Measurements from ENCODE around the gene MYL6B. TPM values are rescaled to one million over a fixed set of nuclear protein-coding genes. Genes with fewer than 3 reads are reported as not detected.

MYL6B gene
- polyA plus RNA-seq, 2 of the 4 experiments (the other 2 are of a cell fraction), result 67.0 to 83.9 TPM

DNA sequence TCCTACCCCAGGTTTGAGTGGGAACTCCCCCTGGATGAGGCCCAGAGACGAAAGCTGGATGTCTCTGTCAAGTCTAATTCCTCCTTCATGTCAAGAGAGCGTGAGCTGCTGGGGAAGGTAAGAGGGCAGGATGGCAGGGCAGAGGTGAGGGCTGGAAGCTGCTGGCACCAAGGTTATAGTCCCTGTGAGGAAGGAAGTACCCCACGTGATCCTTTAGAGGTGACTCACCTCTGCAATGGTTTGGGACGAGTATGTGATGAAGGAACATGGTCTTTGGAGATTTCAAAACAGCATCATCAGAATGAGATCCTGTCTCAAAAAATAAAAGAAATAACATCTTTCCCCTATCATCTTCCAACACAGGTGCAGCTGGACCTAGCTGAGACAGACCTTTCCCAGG is 9.2 kb upstream of the MYL6B start (continued):
- TF ChIP-seq PHF8 (IDR thresholded peaks at IDR 0.05; ENCODE audit: borderline replicate concordance, low read depth) (no peak), NR3C1 (IDR thresholded peaks at IDR 0.05) (no peak), RCOR1 (IDR thresholded peaks at IDR 0.05; ENCODE audit: low read depth, low read length) (no peak), JUN (IDR thresholded peaks at IDR 0.05) (no peak)

DNA sequence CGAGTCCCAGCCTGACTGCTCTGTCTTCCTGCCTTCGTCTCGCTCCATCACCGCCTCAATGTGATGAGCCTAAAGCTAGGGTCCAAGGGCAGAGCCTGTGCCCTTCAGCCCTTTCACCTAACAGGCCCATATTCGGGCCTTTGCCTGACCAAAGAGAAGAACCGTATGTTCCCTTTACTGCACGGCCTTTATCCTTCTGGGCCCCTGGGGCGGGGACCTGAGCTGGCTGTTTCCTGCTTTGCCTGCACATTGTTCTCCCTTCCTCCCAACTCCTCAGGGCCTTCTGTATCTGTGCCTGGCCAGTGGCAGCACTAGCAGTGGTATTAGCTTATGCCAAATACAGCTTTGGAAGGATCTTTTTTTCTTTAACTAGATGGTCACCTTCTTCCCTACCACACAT is 8.5 kb upstream of the MYL6B start:
- POLR2A ChIA-PET, result interaction anchor here (1.5 kb wide), 1 partner anchor 16 kb away, joined by 7 read pairs; the partner anchor contains the start of gene ESYT1
- Histone ChIP-seq H3K9me3 (no peaks in the 10 kb centered on the region), H3K4me3 (no peak overlapping the region), H3K4me1 (no peaks in the 10 kb centered on the region), H3K4me2 (no peak overlapping the region), H3K27ac (no peak overlapping the region)
- ATAC-seq (no peak), DNase-seq (ENCODE audit: low read depth in 1 of 2, low spot score in 1 of 2) (no peak), FAIRE-seq (no peak)
- TF ChIP-seq ZNF302 (CRISPR knock-in tag; IDR thresholded peaks at IDR 0.05) (no peak), EHMT2 (IDR thresholded peaks at IDR 0.05; ENCODE audit: low read depth) (no peak), SREBF2 (IDR thresholded peaks at IDR 0.05) (no peak), HES2 (IDR thresholded peaks at IDR 0.05) (no peak), ELK1 (IDR thresholded peaks at IDR 0.05; ENCODE audit: low read depth, low read length) (no peak), PHF8 (IDR thresholded peaks at IDR 0.05; ENCODE audit: borderline replicate concordance, low read depth) (no peak)
- TF ChIP-seq, protein P1, sequence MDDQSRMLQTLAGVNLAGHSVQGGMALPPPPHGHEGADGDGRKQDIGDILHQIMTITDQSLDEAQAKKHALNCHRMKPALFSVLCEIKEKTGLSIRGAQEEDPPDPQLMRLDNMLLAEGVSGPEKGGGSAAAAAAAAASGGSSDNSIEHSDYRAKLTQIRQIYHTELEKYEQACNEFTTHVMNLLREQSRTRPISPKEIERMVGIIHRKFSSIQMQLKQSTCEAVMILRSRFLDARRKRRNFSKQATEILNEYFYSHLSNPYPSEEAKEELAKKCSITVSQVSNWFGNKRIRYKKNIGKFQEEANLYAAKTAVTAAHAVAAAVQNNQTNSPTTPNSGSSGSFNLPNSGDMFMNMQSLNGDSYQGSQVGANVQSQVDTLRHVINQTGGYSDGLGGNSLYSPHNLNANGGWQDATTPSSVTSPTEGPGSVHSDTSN (IDR thresholded peaks at IDR 0.05), result no peak
- 90% methylated on average over 8 of the region's 8 CpGs for WGBS (ENCODE audit: missing lambda C conversion rate)
- CTCF ChIA-PET, result interaction anchor here (0.7 to 2.4 kb wide), 8 partner anchors 10 to 191 kb away, joined by 3 to 8 read pairs (median 5); partner anchors contain the start of genes SMARCC2 and ZC3H10

- Histone ChIP-seq H3K27ac (no peak overlapping the region), H3K4me3 (no peak overlapping the region), H3K9me3 (no peaks in the 10 kb centered on the region), H3K4me1 (no peaks in the 10 kb centered on the region), H3K4me2 (no peak overlapping the region)
- ATAC-seq (no peak), FAIRE-seq (no peak), DNase-seq (ENCODE audit: low read depth in 1 of 2, low spot score in 1 of 2) (no peak)
- ChIA-PET CTCF (interaction anchor here (0.6 to 2.1 kb wide), 6 partner anchors 9 to 36 kb away, joined by 3 to 7 read pairs (median 4); partner anchors contain the start of gene ZC3H10), POLR2A (interaction anchor here (0.5 to 1.5 kb wide), 2 partner anchors 17 to 120 kb away, joined by 3 to 7 read pairs; partner anchors contain the start of gene ESYT1)
- TF ChIP-seq NR3C1 (IDR thresholded peaks at IDR 0.05), result no peak
- TF ChIP-seq SMC3 (IDR thresholded peaks at IDR 0.05), result no peak
- TF ChIP-seq MAFK (IDR thresholded peaks at IDR 0.05; ENCODE audit: partially characterized antibody), result peak; percentile 92
- TF ChIP-seq TFCP2L1 (CRISPR knock-in tag; IDR thresholded peaks at IDR 0.05), result no peak
- 93% methylated on average over 3 of the region's 3 CpGs for WGBS (ENCODE audit: missing lambda C conversion rate)
These were observed 7.2 kb upstream of the MYL6B start for GRCh38 chr12:56145217-56145616.

DNA sequence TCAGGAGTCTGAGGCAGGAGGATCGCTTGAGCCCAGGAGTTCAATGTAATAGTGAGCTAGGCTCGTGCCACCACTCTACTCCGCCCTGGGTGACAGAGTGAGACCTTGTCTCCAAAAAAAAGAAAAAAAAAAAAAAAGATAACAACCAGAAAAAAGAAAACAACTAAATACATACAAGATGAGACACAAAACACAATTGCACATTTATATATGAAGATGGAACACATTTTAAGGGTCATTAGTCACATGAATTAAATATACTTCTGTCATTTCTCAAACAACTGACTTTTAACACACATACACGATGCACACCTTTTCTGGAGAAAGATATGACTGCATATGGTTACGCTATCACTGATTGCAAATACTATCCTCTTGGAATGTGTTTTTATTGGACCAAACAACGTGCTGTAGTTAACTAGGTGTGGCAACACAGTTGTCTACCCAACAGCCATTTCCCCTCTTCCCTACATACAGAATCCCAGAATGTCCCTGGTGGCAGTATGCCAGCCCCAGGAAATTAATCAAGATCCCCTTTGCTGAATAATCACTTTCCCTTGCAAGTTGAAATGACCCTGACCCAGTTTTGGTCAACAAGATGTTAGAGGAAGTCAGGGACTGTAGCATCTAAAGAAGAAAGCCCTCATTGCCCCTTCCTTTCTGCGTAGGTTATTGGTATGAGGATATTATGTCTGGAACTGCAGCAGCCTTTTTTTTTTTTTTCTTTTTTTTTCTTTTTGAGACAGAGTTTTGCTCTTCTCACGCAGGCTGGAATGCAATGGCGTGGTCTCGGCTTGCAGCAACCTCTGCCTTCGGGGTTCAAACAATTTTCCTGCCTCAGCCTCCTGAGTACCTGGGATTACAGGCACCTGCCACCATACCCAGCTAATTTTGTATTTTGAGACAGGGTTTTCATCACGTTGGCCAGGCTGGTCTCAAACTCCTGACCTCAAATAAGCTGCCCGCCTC is 5.6 kb upstream of the MYL6B start:
- DNase-seq (ENCODE audit: low read depth in 1 of 2, low spot score in 1 of 2) (no peak), FAIRE-seq (no peak)

More for the DNA sequence above, 5.6 kb upstream of the MYL6B start:
- Histone ChIP-seq H3K9me3 (no peaks in the 10 kb centered on the region), H3K4me3 (no peak overlapping the region), H3K27ac (no peak overlapping the region), H3K4me1 (peaks cover 5% of the 10 kb centered on the region; the same call in 2 of the 3 replicates), H3K4me2 (no peak overlapping the region)
- ChIA-PET CTCF (interaction anchor here (1.2 to 5.3 kb wide), 2 partner anchors 10 to 28 kb away, joined by 3 to 27 read pairs; partner anchors contain the start of gene ZC3H10), POLR2A (no interaction called here)
- no peak for TF ChIP-seq RFX5 (IDR thresholded peaks at IDR 0.05)
- peak; percentile 54 for TF ChIP-seq MAFK (IDR thresholded peaks at IDR 0.05; ENCODE audit: partially characterized antibody)
- no peak for TF ChIP-seq TP53 (CRISPR knock-in tag; IDR thresholded peaks at IDR 0.05)
- no peak for TF ChIP-seq EHF (CRISPR knock-in tag; IDR thresholded peaks at IDR 0.05)
- ATAC-seq, result 0 out of 6 replicates have a peak, but pooled peaks of 1 of the 2 experiments have one; percentile 11
- 84% methylated on average over 13 of the region's 13 CpGs for WGBS (ENCODE audit: missing lambda C conversion rate)
